Activated B cell treated with CpG ODN at 0.5 μM for 24 hours (primary cell): Measurements from ENCODE around the gene CLEC20A. TPM values are rescaled to one million over a fixed set of nuclear protein-coding genes. Genes with fewer than 3 reads are reported as not detected.

Source experiments
- ATAC-seq: fragments of 200-7000 bp; cut with Tn5 transposase; one replicate; pipeline ENCODE4 v1.10.0; 2021; ENCODE audit warnings: low read depth, mild to moderate bottlenecking, moderate library complexity
- CTCF ChIA-PET: fragments of 350-600 bp; sonication (Branson Sonifier 250); formaldehyde crosslinking; loops from one replicate; lab custom pipeline; 2021; ENCODE audit warnings: antibody characterized with exemption; lab: Charles Lee
- POLR2A ChIA-PET: fragments of 350-600 bp; sonication (Branson Sonifier 250); formaldehyde crosslinking; loops from one replicate; lab custom pipeline; 2021; ENCODE audit warnings: antibody characterized with exemption; lab: Charles Lee
- DNase-seq: peaks from one replicate; pipeline ENCODE4 v3.0.0; 2022
- H3K27ac Mint-ChIP-seq: one replicate; pipeline ENCODE4 v1.8.0; 2020; ENCODE audit warnings: mixed read lengths
- H3K27me3 Mint-ChIP-seq: one replicate; pipeline ENCODE4 v1.8.0; 2021; ENCODE audit warnings: mixed read lengths
- H3K36me3 Mint-ChIP-seq: one replicate; pipeline ENCODE4 v1.8.0; 2021; ENCODE audit warnings: low read depth, mixed read lengths
- H3K4me1 Mint-ChIP-seq: one replicate; pipeline ENCODE4 v1.8.0; 2021; ENCODE audit warnings: mixed read lengths
- H3K4me3 Mint-ChIP-seq: one replicate; pipeline ENCODE4 v1.8.0; 2020; ENCODE audit warnings: mild to moderate bottlenecking, mixed read lengths
- H3K9me3 Mint-ChIP-seq: one replicate; pipeline ENCODE4 v1.8.0; 2020; ENCODE audit warnings: mixed read lengths
- intact Hi-C: fragments of 100-400 bp; cut with micrococcal nuclease; formaldehyde crosslinking; loops from one replicate; pipeline ENCODE4 v1.15.1; 2024
- total RNA-seq: library from RNA; stranded (reverse); gene quantifications from 2 replicates; pipeline ENCODE4 v1.2.3, GENCODE V29; 2022
- TF ChIP-seq, protein P1 (sequence below): fragments of 200-600 bp; IDR thresholded peaks from one replicate; pipeline ENCODE4 v1.8.0; 2022; ENCODE audit warnings: antibody characterized with exemption, mild to moderate bottlenecking

CLEC20A gene
- total RNA-seq, 1 donor from 2014 or later = 1.7 TPM

DNA sequence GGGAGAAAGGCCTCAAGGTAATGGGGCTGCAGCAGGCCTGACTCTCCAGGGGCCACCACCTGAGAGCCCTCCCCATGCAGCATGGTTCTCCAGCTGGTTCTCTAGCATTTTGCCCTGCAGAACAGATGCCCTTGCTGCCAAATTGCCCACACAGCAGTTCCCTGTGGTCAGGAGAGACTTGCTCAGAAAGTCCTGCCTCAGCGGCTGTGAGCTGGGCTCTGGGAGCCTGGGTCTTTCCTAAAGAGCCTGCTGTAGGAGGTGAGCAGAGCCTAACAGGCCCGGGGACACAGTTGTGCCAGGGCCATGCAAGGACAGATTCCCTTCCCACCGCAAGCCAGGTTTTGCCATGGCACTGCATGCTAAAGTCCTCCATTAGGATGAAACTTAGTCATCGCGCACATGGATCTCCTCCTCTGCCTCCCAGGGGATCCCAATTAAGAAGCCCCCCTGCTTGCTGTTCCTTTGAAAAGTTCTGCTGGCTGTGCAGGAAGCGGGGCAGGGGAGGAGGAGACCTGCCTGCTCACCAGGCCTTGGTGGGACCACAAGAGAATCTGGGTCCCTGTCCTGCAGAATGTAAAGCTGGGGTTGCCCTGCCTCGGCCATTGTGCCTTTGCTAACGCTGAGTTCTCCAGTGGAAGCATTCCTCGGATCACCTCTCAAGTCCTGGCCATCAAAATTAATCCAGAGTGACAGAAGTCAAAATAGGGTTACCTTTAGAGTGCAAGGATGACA is 37.5 kb upstream of the CLEC20A start:
- POLR2A ChIA-PET = no interaction called here
- Mint-ChIP-seq H3K27ac (no peak overlapping the region), H3K4me3 (no peak overlapping the region), H3K4me1 (peaks cover 4% of the 10 kb centered on the region), H3K36me3 (no peaks in the 10 kb centered on the region), H3K9me3 (no peaks in the 10 kb centered on the region), H3K27me3 (no peaks in the 10 kb centered on the region)
- TF ChIP-seq, protein P1, sequence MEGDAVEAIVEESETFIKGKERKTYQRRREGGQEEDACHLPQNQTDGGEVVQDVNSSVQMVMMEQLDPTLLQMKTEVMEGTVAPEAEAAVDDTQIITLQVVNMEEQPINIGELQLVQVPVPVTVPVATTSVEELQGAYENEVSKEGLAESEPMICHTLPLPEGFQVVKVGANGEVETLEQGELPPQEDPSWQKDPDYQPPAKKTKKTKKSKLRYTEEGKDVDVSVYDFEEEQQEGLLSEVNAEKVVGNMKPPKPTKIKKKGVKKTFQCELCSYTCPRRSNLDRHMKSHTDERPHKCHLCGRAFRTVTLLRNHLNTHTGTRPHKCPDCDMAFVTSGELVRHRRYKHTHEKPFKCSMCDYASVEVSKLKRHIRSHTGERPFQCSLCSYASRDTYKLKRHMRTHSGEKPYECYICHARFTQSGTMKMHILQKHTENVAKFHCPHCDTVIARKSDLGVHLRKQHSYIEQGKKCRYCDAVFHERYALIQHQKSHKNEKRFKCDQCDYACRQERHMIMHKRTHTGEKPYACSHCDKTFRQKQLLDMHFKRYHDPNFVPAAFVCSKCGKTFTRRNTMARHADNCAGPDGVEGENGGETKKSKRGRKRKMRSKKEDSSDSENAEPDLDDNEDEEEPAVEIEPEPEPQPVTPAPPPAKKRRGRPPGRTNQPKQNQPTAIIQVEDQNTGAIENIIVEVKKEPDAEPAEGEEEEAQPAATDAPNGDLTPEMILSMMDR = no peak
- ATAC-seq (no peak), DNase-seq (no peak)
- intact Hi-C loops = loop anchor here (5.0 kb wide), 1 partner anchor 588 kb away; no protein-coding TSS in a partner anchor
- CTCF ChIA-PET = interaction anchor here (3.2 to 7.9 kb wide), 2 partner anchors 468 to 835 kb away, joined by 22 to 207 read pairs; no protein-coding TSS in a partner anchor

DNA sequence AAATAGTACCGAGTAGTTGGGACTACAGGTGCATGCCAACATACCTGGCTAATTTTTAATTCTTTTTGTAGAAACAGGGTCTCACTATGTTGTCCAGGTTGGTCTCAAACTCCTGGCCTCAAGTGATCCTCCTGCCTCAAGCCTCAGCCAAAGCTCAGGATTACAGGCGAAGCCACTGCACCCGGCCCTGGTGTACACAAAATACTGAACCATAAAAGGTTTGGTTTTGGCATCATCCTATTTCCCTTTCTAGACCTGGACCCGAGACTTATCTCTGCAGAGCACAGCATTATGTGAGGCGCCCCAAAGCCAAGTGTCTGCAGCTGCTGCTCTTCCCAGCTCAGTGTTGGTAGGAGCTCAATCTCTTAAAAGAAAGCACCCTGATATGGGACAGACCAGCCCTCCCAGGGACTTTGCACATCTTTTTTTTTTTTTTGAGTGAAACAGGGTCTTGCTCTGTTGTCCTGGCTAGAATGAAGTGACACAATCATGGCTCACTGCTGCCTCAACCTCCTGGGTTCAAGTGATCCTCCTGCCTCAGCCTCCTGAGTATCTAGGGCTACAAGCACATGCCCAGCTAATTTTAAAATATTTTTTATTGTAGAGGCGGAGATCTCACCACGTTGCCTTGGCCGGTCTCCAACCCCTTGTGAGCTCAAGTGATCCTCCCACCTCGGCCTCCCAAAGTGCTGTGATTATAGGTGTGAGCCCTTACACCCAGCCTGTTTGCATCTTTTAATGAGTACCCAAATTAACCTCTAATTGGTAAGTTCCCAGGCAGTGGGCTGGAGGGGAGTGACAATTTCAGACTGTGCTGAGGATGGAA is 36.6 kb upstream of the CLEC20A start:
- H3K4me1 Mint-ChIP-seq = peaks cover 4% of the 10 kb centered on the region
- ATAC-seq = no peak
- TF ChIP-seq, protein P1 = no peak
- no peaks in the 10 kb centered on the region for H3K27me3 Mint-ChIP-seq
- no peaks in the 10 kb centered on the region for H3K36me3 Mint-ChIP-seq
- no peaks in the 10 kb centered on the region for H3K9me3 Mint-ChIP-seq
- no peak overlapping the region for H3K4me3 Mint-ChIP-seq
- DNase-seq = no peak
- CTCF ChIA-PET = interaction anchor here (0.6 to 7.9 kb wide), 14 partner anchors 8 to 836 kb away, joined by 3 to 207 read pairs (median 4); partner anchors contain the start of gene ANGPTL1
- H3K27ac Mint-ChIP-seq = no peak overlapping the region
- intact Hi-C loops = loop anchor here (2.0 to 5.0 kb wide), 4 partner anchors 223 to 661 kb away; no protein-coding TSS in a partner anchor
- POLR2A ChIA-PET = interaction anchor here (0.7 to 1.4 kb wide), 3 partner anchors 446 to 557 kb away, joined by 3 to 8 read pairs (median 6); no protein-coding TSS in a partner anchor

DNA sequence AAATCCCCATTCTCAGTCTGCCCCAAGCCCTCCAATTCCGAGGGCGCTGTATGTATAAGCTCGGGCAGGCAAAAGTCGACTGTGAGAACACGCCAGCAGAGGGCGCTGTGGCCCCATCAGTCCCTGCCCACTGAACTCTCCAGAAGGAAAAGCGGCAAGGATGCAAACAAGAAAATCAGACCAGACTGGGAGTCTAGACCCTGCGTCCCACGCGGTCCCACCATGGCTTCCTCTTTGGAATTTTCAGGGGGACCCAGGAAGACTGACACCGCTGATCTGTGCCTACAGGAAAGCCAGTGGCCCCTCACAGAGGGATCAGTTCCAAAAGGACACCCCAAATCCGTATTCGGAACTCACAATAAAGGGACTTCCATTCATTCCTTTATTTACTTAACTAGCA is 35.6 kb upstream of the CLEC20A start:
- intact Hi-C loops = loop anchor here (1.0 to 5.0 kb wide), 7 partner anchors 222 to 837 kb away; no protein-coding TSS in a partner anchor
- Mint-ChIP-seq H3K27ac (no peak overlapping the region), H3K27me3 (no peaks in the 10 kb centered on the region), H3K36me3 (no peaks in the 10 kb centered on the region), H3K9me3 (no peaks in the 10 kb centered on the region), H3K4me1 (peaks cover 4% of the 10 kb centered on the region), H3K4me3 (no peak overlapping the region)
- DNase-seq (peak; percentile 77), ATAC-seq (peak; percentile 93)
- TF ChIP-seq, protein P1 = peak; percentile 84
- CTCF ChIA-PET = interaction anchor here (0.6 to 7.9 kb wide), 22 partner anchors 9 to 837 kb away, joined by 3 to 207 read pairs (median 3); no protein-coding TSS in a partner anchor
- POLR2A ChIA-PET = interaction anchor here (0.8 to 1.4 kb wide), 2 partner anchors 471 to 482 kb away, joined by 3 to 8 read pairs; no protein-coding TSS in a partner anchor

DNA sequence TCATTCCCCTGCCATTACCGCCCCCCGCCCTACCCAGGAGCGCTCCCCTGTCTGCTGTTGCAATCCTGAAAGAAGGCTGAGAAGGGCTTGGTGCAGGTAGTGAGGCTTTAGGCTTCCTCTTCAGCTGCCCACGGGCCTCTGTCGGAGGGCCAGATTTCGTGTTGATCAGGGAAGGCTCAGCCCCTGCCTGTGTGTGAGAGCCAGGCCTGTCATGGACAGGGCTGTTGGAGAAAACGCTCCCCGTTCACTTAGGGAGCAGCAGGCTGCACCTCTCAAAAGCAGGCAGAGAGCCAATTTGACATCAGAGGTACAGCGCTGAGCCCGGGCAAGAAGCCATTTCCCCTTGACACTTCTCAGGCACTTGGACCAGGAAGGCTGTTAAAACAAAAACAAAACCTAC is 35.1 kb upstream of the CLEC20A start:
- peaks cover 4% of the 10 kb centered on the region for H3K4me1 Mint-ChIP-seq

More for the DNA sequence above, 35.1 kb upstream of the CLEC20A start:
- TF ChIP-seq, protein P1 = no peak
- no peak overlapping the region for H3K4me3 Mint-ChIP-seq
- peak; percentile 28 for ATAC-seq
- intact Hi-C loops = loop anchor here (1.0 to 5.0 kb wide), 7 partner anchors 221 to 837 kb away; no protein-coding TSS in a partner anchor
- no peaks in the 10 kb centered on the region for H3K27me3 Mint-ChIP-seq
- no peak for DNase-seq
- ChIA-PET POLR2A (interaction anchor here (0.8 to 1.4 kb wide), 2 partner anchors 471 to 483 kb away, joined by 3 to 8 read pairs; no protein-coding TSS in a partner anchor), CTCF (interaction anchor here (0.6 to 7.9 kb wide), 18 partner anchors 9 to 838 kb away, joined by 3 to 207 read pairs (median 3); no protein-coding TSS in a partner anchor)
- no peaks in the 10 kb centered on the region for H3K9me3 Mint-ChIP-seq
- no peaks in the 10 kb centered on the region for H3K36me3 Mint-ChIP-seq
- H3K27ac Mint-ChIP-seq = no peak overlapping the region
